Endothelial cell of umbilical vein (primary cell): ENCODE data around the gene ABT1.

Experiments
- EZH2 ChIP-seq: IDR thresholded peaks from 2 replicates; pipeline ENCODE4 v1.6.1; 2012; ENCODE audit warnings: borderline replicate concordance, low read depth, mild to moderate bottlenecking, moderate library complexity, low read length, inconsistent platforms; ENCODE audit not compliant: severe bottlenecking
- GATA2 ChIP-seq: IDR thresholded peaks from 2 replicates; pipeline ENCODE4 v1.7.0; 2011; ENCODE audit warnings: low read depth, mild to moderate bottlenecking, moderate library complexity, mixed read lengths, low read length; ENCODE audit not compliant: insufficient read length, insufficient read depth
- POLR2A ChIP-seq: IDR thresholded peaks from 2 replicates; pipeline ENCODE4 v1.6.1; 2012; ENCODE audit warnings: low read depth, mild to moderate bottlenecking, control low read depth, low read length
- TF ChIP-seq, protein P1 (sequence below), 2 donors: IDR thresholded peaks; 1 replicate in 1 of 2; 2 replicates in 1 of 2; pipeline ENCODE4 v1.5.1; 2011; ENCODE audit warnings: low read length in 2 of 2, mild to moderate bottlenecking in 2 of 2, moderate library complexity in 2 of 2, control low read depth in 1 of 2, inconsistent platforms in 1 of 2, low read depth in 1 of 2; ENCODE audit not compliant: insufficient read depth in 1 of 2; ENCODE audit errors: extremely low read depth in 1 of 2
- TF ChIP-seq, protein P2 (sequence below): IDR thresholded peaks from 2 replicates; pipeline ENCODE4 v1.6.1; 2011; ENCODE audit not compliant: insufficient read depth, insufficient read length

DNA sequence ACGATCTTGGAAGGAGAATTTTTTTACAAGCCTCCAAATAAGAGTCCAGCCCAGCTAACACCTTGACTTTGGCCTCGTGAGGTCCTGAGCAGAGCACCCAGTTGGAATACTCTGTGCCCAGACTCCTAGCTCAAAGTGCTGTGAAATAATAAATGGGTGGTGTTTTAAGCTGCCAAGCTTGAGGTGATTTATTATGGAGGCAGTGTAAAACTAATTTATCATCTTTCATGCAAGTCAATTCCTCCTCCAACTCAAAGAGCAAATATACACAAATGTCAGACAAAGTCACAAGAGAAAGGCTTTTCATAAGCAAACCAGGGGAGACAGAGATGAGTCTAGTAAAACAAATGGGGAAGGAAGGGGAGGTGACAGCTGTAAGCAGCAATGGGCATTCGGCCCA, 12.7 kb downstream of the ABT1 start:
- no peak for TF ChIP-seq GATA2
- TF ChIP-seq EZH2, result no peak
- TF ChIP-seq, protein P1, sequence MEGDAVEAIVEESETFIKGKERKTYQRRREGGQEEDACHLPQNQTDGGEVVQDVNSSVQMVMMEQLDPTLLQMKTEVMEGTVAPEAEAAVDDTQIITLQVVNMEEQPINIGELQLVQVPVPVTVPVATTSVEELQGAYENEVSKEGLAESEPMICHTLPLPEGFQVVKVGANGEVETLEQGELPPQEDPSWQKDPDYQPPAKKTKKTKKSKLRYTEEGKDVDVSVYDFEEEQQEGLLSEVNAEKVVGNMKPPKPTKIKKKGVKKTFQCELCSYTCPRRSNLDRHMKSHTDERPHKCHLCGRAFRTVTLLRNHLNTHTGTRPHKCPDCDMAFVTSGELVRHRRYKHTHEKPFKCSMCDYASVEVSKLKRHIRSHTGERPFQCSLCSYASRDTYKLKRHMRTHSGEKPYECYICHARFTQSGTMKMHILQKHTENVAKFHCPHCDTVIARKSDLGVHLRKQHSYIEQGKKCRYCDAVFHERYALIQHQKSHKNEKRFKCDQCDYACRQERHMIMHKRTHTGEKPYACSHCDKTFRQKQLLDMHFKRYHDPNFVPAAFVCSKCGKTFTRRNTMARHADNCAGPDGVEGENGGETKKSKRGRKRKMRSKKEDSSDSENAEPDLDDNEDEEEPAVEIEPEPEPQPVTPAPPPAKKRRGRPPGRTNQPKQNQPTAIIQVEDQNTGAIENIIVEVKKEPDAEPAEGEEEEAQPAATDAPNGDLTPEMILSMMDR (IDR thresholded peaks at IDR 0.05; ENCODE audit: extremely low read depth in 1 of 2, insufficient read depth in 1 of 2, low read depth in 1 of 2, low read length in 2 of 2), result no peak
- TF ChIP-seq, protein P2, sequence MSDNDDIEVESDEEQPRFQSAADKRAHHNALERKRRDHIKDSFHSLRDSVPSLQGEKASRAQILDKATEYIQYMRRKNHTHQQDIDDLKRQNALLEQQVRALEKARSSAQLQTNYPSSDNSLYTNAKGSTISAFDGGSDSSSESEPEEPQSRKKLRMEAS, result no peak
- TF ChIP-seq POLR2A, result no peak
